Activated CD8-positive, alpha-beta memory T cell treated with anti-CD3 and anti-CD28 coated beads, Interleukin-2, amount 50 U/mL, for 4 hours (primary cell): ENCODE results near the gene TMEM108.

Experiments
- DNase-seq: peaks from one replicate; pipeline ENCODE4 v3.0.0-alpha.2; 2020

Gene TMEM108

DNA sequence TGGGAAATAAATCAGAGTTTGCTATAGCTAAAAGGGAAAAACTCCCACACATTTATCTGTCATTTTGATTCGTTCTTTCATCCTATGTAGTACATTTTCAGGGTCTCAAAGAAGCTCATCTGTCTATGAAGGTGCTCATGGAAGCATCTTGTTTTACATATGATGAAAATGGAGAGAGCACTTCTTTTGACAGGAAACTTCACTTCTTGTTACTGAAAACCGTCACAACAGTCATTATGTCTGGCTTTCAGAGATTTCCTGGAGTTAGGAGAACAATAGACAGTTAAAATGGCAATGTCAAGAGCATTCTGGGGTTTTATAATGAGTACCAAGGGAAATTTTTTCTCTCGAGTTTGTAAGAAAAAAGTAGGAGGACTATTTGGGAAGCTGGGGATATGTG lies 83.3 kb downstream of the TMEM108 start:
- DNase-seq, result no peak

DNA sequence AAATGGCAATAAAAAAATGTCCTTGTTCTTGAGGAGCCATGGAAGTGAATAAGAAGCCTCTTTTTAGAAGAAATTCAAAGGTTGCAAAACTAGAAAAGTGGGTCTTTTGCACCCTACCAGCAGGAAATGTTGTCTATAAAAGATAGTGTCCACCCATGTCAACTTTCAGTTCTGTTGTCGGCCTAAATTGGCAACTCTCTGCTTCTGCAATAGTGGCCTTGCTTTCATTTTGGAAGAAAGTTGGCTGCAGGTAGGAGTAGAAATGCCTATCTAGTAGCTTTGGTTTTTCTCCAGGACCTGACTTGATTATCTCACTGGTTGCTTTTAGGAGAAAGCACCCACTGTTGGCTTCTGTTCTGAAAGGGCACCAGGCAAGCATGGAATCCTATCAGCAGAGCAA lies 85.4 kb downstream of the TMEM108 start:
- DNase-seq, result no peak

DNA sequence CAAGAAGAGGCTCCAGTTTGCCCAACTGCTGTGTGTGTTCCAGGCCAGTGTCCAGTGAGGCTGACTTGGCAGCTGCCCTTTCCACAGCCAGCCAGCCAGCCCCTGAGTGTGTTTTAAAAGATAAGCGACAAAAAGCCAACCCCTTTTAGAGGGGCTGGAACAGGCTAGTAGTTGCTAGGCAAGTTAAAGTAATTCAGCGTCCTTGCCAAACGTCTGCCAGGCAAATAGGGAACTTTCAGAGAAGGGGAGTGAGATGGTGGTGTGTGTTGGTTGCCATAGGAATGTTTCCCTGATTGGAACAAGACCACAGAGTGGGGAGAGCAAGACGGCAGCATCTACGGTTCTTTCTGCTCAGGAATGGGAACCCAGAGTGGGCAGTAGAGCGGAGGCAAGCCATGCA lies 86.3 kb downstream of the TMEM108 start:
- DNase-seq, result no peak

DNA sequence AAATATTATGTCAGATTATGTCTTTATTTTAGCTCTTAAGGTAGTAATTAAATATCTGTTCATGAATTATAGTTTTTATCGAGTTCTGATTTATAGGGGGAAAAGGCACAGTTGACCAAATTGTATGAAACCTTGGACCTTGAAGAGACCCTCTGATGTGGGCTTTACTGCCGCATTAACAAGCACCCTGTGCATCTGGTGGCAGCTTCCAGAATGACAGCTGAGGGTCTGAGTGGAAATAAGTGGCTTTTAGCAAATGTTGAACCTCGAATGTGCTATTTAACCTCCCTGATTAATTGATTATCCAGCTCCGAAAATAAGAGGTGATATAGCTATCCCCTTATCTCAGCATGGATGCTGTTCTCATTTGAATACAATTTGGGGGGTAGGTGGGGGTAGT lies 87.0 kb downstream of the TMEM108 start:
- no peak for DNase-seq

GRCh38 chr3:133125802-133126201 lies 87.6 kb downstream of the TMEM108 start:
- DNase-seq, result no peak

DNA sequence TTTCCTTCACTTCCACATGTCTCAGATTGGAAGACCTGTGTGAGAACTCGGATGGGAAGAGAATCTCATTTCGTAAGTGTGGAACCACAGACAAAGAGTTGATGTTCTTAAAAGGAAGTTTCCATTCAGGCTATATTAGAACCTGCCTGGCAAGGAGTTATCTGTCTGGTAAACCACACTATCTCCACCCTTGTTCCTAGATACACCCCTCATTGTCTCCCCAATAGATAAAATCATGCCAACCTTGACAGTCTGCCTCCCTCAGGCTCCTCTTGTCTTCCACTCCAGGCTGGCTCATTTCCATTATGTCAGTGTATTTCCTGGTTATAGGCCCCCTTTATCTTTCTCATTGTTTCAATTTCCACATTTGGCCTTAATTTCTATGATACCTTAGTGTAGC lies 89.2 kb downstream of the TMEM108 start:
- no peak for DNase-seq

DNA sequence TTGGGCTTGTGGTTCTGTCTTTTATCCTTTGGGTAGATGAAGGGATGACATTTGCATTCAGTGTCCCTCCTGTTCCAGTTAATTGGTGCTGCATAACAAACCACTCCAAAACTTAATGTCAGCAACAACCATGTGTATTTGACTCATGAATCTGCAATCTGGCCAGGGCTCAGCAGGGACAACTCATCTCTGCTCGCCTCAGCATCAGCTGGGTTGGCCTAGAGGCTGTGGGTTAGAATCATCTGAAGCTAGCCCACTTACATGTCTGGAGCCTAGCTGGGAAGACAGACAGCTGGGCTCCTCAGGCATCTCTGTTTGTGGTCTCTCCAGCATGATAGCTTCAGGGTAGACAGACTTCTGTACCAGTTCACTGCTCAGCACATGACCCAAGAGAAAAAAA lies 92.0 kb downstream of the TMEM108 start:
- no peak for DNase-seq

DNA sequence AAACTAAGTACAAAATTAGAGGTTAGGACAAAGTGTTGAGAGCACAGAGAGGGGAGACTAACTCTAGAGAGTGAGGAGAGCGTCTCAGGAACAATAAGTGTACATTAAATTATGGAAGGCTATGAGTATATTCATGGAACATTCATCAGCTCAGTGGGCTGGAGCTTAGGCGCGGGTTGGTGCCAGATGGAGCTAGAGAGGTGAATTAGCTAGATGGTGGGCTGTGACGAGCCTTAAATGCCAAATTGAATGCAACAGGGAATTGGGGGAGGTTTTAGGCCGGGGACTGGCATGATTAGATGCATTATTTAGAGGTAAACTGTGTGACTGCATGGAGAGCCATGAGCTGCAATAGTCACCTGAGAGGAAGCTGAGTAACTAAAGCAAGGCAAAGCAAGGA lies 97.1 kb downstream of the TMEM108 start:
- DNase-seq, result no peak

GRCh38 chr3:133136114-133137041 lies 98.2 kb downstream of the TMEM108 start:
- no peak for DNase-seq

DNA sequence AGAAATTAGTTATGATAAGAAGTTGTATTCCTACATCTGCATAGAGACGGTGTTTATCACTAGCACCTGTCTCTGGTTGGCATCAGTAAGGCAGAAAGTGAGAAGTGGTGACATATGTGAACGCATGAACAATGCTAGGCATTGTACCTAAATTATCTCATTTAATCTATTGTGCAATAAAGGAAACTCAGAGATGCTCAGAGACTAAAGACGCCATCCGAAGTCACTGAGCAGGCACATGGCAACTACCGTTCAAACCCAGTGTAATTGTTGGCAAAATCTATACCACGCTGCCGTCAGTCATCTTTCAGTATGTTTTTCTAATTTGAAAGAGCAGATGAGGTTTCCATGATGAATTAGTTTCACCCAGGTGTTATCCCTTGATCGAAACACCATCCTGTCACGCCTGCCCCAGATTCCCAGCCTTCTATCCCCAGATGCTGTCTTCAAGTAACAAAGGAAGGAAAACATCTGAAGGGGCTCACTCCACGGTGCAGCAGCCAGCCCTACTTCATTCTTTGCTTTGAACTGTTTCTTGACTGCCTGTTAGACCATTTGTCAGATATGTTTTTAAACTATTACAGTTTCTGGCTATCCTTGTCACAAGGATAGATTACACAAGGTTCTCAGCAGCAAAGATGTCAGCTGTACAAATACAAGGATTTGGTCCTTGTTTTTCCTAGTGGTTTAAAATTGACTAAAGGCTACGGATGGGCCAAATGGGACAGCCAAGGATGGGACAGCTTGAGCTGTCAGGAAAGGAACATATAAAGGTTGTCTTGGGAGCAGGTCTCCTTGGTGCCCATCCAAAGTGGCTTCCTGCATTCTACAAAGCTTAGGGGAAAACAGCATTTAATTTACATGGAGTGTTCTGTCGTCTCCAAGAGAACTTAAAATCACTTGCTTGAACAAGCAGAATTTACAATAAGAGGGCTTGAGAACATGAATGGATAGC lies 99.1 kb downstream of the TMEM108 start:
- no peak for DNase-seq

- DNase-seq, result no peak
These were observed 99.8 kb downstream of the TMEM108 start for GRCh38 chr3:133138017-133138416.

DNA sequence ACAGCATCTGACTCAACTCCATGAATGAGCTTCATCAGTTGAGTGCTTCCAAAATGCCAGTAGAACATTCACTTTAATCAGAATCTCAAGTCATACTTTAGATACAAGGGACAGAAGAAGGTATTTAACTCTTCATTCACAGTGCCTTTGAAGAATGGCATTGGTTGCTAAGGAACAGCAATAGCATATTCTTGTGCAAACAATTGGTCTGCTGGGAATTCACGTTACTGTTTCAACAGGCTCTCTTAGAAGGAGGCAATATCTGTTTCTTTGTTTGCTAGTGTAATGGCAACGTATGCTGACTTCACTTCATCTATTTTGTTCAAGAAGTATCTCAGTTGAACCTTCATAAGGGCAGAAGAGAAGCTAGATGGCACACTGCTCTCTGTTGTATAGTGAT lies 113.9 kb downstream of the TMEM108 start:
- no peak for DNase-seq

GRCh38 chr3:133152681-133153220 lies 114.6 kb downstream of the TMEM108 start:
- DNase-seq, result no peak

DNA sequence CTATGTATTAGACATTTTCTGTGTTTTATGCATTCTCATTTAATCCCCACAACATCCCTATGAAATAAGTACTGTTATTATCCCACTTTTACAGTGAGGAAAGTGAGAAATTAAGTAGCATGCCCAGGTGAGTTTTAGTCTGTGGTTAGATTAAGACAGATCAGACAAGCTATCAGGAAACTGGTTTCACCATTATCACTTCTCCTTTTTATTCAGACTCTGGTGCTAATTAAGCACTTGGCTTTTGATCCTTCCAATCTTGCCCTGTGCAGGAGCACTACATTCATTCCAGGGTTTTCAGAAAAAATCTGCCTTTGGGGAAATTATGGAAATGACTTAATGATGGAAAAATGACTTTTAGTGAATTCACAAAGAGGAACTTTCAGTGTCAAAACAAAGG lies 115.2 kb downstream of the TMEM108 start:
- no peak for DNase-seq

DNA sequence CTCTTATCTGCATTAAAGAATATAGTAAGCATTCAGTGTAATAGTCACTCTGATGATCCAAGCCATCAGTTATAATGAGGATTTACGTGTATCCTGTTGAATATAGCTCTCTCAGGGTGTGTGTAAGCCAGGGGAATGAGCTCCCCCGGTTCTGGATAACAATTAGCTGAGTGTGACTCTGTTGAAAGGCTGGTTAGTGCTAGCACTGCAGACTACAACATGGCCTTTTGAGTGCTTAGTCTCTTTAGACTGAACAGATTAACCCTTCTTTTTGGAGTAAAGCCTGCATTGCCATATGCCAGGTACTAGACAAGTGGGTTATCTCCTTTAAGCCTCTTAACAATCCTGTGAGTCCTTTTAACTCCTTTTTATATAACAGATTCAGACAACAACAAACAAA lies 119.5 kb downstream of the TMEM108 start:
- DNase-seq, result no peak

GRCh38 chr3:133158686-133159085 lies 120.5 kb downstream of the TMEM108 start:
- DNase-seq, result no peak

DNA sequence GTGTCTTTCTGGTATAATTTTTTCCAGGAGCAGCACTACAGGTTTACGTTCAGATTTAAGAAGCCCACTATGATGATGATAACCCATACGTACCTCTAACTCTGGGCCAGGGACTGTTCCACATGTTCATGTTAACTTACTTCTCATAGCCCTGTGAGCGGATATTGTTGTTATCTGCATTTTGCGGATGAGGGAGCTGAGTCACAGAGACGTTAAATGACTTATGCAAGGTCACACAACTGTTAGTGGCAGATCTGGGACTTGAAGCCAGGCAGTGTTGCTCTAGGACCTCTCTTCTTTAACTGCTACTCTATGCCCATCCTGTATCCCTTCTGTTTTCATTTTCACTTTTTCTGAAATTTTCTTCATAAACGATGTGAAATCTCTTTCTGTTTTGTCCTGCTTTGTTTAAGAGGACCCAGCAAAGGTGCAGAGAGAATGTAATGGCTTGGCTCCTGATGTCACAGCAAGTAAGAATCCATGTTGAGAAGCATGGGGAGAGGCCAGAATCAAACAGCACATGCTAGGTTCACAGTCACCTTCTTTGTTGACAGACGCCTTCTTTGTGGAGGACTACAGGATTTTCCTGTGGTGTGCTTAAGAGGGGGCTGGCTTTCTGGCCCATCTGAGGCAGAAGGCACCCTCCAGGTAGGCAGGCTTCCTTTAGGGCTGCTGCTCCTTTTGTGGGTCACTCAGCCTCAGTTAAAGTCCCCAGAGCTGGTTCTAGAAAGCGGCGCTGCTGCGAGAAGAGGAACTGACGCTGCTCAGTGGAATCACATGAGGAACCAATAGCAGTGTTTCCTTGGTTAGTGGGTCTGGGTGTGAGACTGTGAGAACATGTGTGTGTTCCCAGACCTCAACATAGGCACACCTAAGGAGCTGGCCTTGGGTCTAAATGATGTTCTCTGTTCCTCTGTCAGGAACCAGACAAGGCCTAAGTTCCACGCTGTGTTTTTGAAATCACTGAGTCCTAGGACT lies 121.6 kb downstream of the TMEM108 start:
- no peak for DNase-seq

- no peak for DNase-seq
These were observed 123.5 kb downstream of the TMEM108 start for GRCh38 chr3:133161656-133162055.

DNA sequence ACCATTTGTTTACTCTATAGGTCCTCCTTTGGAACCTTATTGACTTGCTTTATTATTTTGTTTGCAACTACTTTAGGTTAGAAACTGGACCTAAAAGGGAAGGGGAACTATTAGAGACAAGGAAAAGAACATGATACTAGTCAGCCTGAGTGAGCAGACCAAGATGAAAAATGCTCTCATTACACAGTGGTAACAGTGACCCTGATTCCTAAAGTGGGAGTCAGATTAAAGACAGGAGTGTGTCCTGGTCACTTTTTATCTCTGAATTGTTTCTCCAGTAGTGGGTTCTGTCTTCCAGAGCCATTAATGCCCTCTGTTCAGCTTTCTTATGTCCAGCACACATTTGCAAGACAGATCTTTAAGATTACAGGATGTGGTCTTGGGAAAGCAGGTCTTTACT lies 124.1 kb downstream of the TMEM108 start:
- no peak for DNase-seq

- no peak for DNase-seq
These were observed 124.6 kb downstream of the TMEM108 start for GRCh38 chr3:133162670-133163305.

GRCh38 chr3:133167340-133168024 lies 129.3 kb downstream of the TMEM108 start:
- DNase-seq, result no peak
